ENCODE measurements around the gene GRK4.

GRCh38 chr4:3013839-3014350 is 50.5 kb downstream of the GRK4 start:
- no peak for TF ChIP-seq CTCF (IDR thresholded peaks at IDR 0.05; ENCODE audit: insufficient read depth, low read length, poor library complexity, severe bottlenecking)
- no peak for TF ChIP-seq EZH2phosphoT487 (conservative IDR thresholded peaks at IDR 0.05; ENCODE audit: low read length)
